GM13977 (cell line): Measurements from ENCODE around the gene NUDT9.
"Not testable (repeated sequence)": the region's sequence is repeated elsewhere in the genome, so short reads cannot be mapped to it uniquely, and the experiment has no call there.

Source experiments
- DNase-seq: peaks from one replicate; pipeline ENCODE4 v3.0.0; 2012; ENCODE audit warnings: low spot score
- in situ Hi-C: fragments of 300-500 bp; cut with MboI; formaldehyde crosslinking; loops from one replicate; pipeline ENCODE4 v1.12.0; 2022; ENCODE audit warnings: low sequenced_read_pairs, low pct_unique_long_range_greater_than_20kb, mixed read lengths, inconsistent platforms; ENCODE audit not compliant: unreplicated experiment
- TF ChIP-seq, protein P1 (sequence below): IDR thresholded peaks from 2 replicates; pipeline ENCODE4 v1.5.1; 2012; ENCODE audit warnings: mild to moderate bottlenecking, control low read depth; ENCODE audit not compliant: insufficient read depth; ENCODE audit errors: extremely low read depth, missing control alignments

Gene NUDT9

DNA sequence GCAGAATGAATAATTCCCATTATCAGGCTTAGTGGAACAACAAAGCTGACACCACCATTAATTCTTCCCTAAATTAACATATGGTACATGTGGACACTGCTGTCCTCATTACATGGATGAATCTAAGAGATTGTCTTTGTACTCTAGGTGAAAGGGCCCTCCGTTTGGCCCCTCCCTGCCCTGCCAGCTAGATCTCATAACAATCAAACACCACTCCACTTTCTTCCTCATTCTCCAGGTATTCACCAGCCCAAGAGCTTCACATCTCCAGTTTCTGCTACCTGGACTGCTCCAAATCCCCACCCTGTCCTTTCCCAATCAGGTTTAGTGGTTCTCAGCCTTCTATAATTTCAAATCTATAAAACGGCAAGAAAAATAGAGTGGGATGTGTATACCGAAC lies 35.1 kb upstream of the NUDT9 start:
- no peak for DNase-seq
- TF ChIP-seq, protein P1, sequence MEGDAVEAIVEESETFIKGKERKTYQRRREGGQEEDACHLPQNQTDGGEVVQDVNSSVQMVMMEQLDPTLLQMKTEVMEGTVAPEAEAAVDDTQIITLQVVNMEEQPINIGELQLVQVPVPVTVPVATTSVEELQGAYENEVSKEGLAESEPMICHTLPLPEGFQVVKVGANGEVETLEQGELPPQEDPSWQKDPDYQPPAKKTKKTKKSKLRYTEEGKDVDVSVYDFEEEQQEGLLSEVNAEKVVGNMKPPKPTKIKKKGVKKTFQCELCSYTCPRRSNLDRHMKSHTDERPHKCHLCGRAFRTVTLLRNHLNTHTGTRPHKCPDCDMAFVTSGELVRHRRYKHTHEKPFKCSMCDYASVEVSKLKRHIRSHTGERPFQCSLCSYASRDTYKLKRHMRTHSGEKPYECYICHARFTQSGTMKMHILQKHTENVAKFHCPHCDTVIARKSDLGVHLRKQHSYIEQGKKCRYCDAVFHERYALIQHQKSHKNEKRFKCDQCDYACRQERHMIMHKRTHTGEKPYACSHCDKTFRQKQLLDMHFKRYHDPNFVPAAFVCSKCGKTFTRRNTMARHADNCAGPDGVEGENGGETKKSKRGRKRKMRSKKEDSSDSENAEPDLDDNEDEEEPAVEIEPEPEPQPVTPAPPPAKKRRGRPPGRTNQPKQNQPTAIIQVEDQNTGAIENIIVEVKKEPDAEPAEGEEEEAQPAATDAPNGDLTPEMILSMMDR, result no peak
- in situ Hi-C loops, result no loop called here

DNA sequence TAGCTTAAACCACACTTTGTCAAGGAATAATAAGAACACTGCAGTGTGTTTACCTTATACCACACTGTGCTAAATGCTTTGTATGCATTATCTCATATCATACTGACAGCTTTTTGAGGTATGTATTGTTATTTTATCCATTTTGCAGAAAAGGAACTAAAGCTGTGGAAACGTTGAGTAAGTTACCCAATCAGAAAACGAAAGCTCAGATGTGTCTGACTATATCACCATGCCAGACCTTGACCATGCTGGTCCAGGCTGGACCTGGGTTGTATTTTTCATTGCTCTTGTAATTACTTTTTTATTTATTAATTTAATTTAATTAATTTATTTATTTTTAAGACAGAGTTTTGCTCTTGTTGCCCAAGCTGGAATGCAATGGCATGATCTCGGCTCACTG lies 33.5 kb upstream of the NUDT9 start:
- DNase-seq, result no peak
- TF ChIP-seq, protein P1, result no peak
- in situ Hi-C loops, result no loop called here

DNA sequence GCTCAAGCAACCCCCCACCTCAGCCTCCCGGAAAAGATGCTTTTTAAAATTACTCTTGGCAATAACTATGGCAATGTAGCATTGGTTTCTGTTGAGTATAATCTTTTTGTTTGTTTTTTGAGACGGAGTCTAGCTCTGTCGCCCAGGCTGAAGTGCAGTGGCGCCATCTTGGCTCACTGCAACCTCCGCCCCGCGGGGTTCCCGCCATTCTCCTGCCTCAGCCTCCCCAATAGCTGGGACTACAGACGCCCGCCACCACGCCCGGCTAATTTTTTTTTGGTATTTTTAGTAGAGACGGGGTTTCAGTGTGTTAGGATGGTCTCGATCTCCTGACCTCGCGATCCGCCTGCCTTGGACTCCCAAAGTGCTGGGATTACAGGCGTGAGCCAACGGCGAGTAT lies 32.3 kb upstream of the NUDT9 start:
- in situ Hi-C loops, DNase-seq: not testable (repeated sequence)

DNA sequence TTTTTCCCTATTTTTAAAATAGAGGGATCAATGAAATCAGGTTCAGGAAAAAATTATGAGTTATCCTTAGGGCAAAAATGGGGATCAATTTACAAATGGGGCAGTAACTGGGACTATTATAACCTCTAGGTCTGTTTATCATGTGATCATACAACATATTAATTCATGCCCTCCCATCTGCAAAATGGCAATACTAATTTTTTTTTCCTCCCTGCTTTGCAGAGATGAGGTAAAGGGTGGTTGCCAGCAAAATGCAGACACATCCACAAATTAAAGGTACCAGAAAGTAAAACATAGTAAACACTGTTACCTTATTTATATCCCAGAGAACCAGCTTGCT lies 31.9 kb upstream of the NUDT9 start:
- in situ Hi-C loops, result no loop called here
- TF ChIP-seq, protein P1, result no peak
- peak; percentile 40 for DNase-seq

DNA sequence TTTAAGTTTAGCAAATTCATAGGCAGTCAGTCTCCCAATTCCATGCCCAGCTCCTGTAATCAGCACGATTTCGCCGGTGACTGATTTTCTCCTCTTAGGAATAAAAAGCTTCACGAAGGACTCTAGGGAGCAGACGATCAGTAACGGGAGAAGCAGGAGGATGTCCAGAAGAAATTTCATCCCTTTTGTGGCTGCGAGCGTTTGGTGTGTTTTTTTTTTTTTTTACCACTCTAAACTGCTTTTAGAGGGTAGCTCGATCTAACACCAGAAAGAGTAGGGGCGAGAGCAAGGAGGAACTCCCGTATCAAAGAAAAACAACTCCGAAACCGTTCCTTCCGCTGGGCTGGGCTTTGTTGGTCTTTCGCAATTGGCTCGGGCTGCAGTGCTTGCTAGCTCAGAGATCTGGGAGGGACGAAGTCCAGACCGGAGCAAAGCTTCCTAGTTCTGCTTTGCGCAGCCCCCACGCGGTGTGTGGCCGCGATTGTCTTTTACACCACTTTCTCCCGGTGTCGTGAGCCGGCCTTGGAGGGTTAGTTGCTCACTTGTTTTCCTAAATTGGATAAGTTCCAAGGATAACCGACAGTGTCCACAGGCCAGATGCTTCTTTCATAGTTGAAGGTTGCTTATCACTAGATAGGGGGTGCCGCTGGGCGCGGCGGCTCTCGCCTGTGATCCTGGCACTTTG lies 31.3 kb upstream of the NUDT9 start, which contains the start of gene HSD17B11:
Gene HSD17B11 (minus strand): TSS at position 298 of the 685 bp plus-strand sequence. CDS start 118 bp downstream, at position 180.
- TF ChIP-seq, protein P1, result no peak
- in situ Hi-C loops, result no loop called here
- DNase-seq, result peak; percentile 93

DNA sequence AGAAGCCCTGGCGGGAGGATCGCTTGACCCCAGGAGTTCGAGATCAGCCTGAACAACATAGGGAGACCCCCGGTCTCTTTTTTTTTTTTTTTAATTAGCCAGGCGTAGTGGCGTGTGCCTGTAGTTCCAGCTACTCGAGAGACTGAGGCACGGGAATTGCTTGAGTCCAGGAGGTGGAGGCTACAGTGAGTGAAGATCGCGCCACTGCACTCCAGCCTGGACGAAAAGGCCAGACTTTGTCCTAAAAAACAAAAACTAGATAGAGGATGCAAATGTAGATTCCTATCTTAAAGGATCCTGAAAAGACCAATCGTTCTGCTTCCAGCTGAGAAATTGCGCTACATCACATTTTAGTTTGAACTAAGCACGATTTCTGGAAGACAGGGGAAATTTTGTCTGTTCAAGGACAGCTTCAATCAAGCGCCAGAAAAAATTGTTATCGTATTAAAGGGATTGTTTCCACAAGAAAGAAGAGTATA lies 30.8 kb upstream of the NUDT9 start:
- in situ Hi-C loops, result no loop called here
- no peak for DNase-seq
- TF ChIP-seq, protein P1, result no peak

DNA sequence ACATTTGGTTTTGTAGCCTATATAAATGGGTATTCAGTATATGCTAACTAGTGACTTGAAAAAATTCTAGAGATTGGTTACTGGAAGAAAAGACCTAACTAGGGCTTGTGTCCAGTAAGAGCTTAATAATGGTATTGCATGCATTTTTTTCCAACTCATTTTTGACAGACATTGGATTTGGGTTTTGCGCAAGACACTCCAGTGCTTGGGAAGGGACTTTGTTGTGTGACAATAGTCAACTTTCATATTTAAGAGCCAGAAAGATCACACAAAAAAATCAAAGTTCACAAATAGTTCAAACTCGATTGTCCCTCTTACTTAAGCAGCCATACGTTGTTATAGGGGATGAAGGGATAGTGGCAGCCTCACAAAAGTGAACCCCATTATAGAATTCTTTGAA lies 30.2 kb upstream of the NUDT9 start:
- TF ChIP-seq, protein P1, result no peak
- DNase-seq, result no peak
- in situ Hi-C loops, result no loop called here

DNA sequence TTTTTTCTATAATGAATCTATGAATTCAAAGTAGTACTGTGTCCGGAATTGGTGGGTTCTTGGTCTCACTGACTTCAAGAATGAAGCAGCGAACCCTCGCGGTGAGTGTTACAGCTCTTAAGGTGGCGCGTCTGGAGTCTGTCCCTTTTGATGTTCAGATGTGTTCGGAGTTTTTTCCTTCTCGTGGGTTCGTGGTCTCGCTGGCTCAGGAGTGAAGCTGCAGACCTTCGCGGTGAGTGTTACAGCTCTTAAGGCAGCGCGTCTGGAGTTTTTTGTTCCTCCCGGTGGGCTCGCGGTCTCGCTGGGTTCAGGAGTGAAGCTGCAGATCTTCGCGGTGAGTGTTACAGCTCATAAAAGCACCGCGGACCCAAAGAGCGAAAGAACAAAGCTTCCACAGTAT lies 27.3 kb upstream of the NUDT9 start:
- in situ Hi-C loops, DNase-seq: not testable (repeated sequence)

DNA sequence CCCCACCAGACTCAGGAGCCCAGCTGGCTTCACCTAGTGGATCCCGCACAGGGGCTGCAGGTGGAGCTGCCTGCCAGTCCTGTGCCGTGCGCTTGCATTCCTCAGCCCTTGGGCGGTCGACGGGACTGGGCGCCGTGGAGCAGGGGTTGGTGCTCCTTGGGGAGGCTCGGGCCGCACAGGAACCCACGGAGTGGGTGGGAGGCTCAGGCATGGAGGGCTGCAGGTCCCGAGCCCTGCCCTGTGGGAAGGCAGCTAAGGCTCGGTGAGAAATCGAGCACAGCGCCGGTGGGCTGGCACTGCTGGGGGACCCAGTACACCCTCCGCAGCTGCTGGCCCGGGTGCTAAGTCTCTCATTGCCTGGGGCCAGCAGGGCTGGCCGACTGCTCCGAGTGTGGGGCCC lies 26.5 kb upstream of the NUDT9 start:
- in situ Hi-C loops, DNase-seq: not testable (repeated sequence)
